ENCODE measurements around the gene EIF5A2. TPM values are rescaled to one million over a fixed set of nuclear protein-coding genes. Genes with fewer than 3 reads are reported as not detected.
"Not testable (repeated sequence)": the region's sequence is repeated elsewhere in the genome, so short reads cannot be mapped to it uniquely, and the experiment has no call there.

EIF5A2 gene
- total RNA-seq, 3 donors from 2014 or later (not counting 1 experiment from before 2014, with no cell fraction given) = 12.9 to 34.8 (median 22.8) TPM

DNA sequence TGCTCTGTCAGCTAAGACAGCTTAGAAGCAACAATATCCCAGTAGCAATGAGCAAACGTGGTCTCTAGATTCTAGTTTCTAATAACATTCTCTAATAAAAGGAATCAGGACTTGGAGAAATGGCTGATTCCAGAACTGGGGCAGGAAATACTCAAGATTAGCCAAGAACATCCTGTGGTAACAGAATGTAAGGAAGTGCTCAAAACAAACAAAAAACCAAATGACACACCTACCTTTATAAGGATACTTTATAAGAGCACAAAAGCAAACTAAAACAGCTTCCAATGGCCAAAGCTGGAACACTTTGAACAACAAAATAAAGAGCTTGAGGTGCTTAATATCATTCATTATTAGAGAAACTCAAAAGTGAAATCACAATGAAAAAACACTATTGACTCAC is 33.1 kb upstream of the EIF5A2 start:
- 75% methylated on average over 1 of the region's 1 CpG for WGBS (ENCODE audit: insufficient coverage)
- Histone ChIP-seq H3K36me3 (ENCODE audit: control insufficient read depth, insufficient read depth, low read length) (no peaks in the 10 kb centered on the region), H3K4me3 (ENCODE audit: low read length) (no peak overlapping the region), H3K9me3 (ENCODE audit: control insufficient read depth, insufficient read depth, low read length) (no peaks in the 10 kb centered on the region), H3K27me3 (ENCODE audit: control insufficient read depth, insufficient read depth, low read length) (no peaks in the 10 kb centered on the region), H3K4me1 (ENCODE audit: control insufficient read depth, insufficient read depth, low read length) (no peaks in the 10 kb centered on the region), H3K27ac (ENCODE audit: low read length) (no peak overlapping the region)
- intact Hi-C loops (cut with micrococcal nuclease) = no loop called here
- TF ChIP-seq, protein P1, sequence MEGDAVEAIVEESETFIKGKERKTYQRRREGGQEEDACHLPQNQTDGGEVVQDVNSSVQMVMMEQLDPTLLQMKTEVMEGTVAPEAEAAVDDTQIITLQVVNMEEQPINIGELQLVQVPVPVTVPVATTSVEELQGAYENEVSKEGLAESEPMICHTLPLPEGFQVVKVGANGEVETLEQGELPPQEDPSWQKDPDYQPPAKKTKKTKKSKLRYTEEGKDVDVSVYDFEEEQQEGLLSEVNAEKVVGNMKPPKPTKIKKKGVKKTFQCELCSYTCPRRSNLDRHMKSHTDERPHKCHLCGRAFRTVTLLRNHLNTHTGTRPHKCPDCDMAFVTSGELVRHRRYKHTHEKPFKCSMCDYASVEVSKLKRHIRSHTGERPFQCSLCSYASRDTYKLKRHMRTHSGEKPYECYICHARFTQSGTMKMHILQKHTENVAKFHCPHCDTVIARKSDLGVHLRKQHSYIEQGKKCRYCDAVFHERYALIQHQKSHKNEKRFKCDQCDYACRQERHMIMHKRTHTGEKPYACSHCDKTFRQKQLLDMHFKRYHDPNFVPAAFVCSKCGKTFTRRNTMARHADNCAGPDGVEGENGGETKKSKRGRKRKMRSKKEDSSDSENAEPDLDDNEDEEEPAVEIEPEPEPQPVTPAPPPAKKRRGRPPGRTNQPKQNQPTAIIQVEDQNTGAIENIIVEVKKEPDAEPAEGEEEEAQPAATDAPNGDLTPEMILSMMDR (IDR thresholded peaks at IDR 0.05) = no peak
- Mint-ChIP-seq H3K4me3 (no peak overlapping the region), H3K36me3 (peaks cover 12% of the 10 kb centered on the region), H3K27ac (no peak overlapping the region), H3K27me3 (ENCODE audit: low read depth in 2 of 2) (peaks cover 15 to 38% of the 10 kb centered on the region in 2 donors), H3K4me1 (peaks cover 0 to 3% of the 10 kb centered on the region in 2 donors), H3K9me3 (peaks cover 3 to 12% of the 10 kb centered on the region in 2 donors)
- ATAC-seq (no peak), DNase-seq (no peak)

GRCh38 chr3:170933039-170933438 is 24.6 kb upstream of the EIF5A2 start:
- DNase-seq; H3K4me3 ChIP-seq (ENCODE audit: low read length); H3K36me3 Mint-ChIP-seq; intact Hi-C loops (cut with micrococcal nuclease); H3K9me3 Mint-ChIP-seq; H3K9me3 ChIP-seq (ENCODE audit: control insufficient read depth, insufficient read depth, low read length); ATAC-seq; H3K27ac Mint-ChIP-seq; H3K36me3 ChIP-seq (ENCODE audit: control insufficient read depth, insufficient read depth, low read length); H3K27me3 ChIP-seq (ENCODE audit: control insufficient read depth, insufficient read depth, low read length); H3K4me3 Mint-ChIP-seq; H3K4me1 Mint-ChIP-seq; H3K4me1 ChIP-seq (ENCODE audit: control insufficient read depth, insufficient read depth, low read length); H3K27ac ChIP-seq (ENCODE audit: low read length): not testable (repeated sequence)
- H3K27me3 Mint-ChIP-seq (ENCODE audit: low read depth in 2 of 2) = peaks cover 32 to 35% of the 10 kb centered on the region in 2 donors
- WGBS (ENCODE audit: insufficient coverage) = 90% methylated on average over 3 of the region's 4 CpGs

DNA sequence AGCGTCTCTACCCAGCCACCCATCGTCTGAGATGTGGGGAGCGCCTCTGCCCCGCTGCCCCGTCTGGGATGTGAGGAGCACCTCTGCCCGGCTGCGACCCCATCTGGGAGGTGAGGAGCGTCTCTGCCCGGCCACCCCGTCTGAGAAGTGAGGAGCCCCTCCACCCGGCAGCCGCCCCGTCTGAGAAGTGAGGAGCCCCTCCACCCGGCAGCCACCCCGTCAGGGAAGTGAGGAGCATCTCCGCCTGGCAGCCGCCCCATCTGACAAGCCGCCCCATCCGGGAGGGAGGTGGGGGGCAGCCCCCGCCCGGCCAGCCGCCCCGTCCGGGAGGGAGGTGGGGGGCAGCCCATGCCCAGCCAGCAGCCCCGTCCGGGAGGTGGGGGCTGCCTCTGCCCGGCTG is 15.1 kb upstream of the EIF5A2 start:
- H3K36me3 Mint-ChIP-seq; DNase-seq; ATAC-seq; H3K4me3 ChIP-seq (ENCODE audit: low read length); H3K4me1 ChIP-seq (ENCODE audit: control insufficient read depth, insufficient read depth, low read length); intact Hi-C loops (cut with micrococcal nuclease); H3K9me3 ChIP-seq (ENCODE audit: control insufficient read depth, insufficient read depth, low read length); H3K27ac ChIP-seq (ENCODE audit: low read length); H3K4me1 Mint-ChIP-seq; H3K27me3 ChIP-seq (ENCODE audit: control insufficient read depth, insufficient read depth, low read length); H3K9me3 Mint-ChIP-seq; H3K4me3 Mint-ChIP-seq; H3K27ac Mint-ChIP-seq; H3K36me3 ChIP-seq (ENCODE audit: control insufficient read depth, insufficient read depth, low read length): not testable (repeated sequence)
- 96% methylated on average over 27 of the region's 27 CpGs for WGBS (ENCODE audit: insufficient coverage)
- peaks cover 16 to 25% of the 10 kb centered on the region in 2 donors for H3K27me3 Mint-ChIP-seq (ENCODE audit: low read depth in 2 of 2)

- H3K4me1 Mint-ChIP-seq = no peaks in the 10 kb centered on the region
- Histone ChIP-seq H3K36me3 (ENCODE audit: control insufficient read depth, insufficient read depth, low read length) (no peaks in the 10 kb centered on the region), H3K4me3 (ENCODE audit: low read length) (no peak overlapping the region), H3K4me1 (ENCODE audit: control insufficient read depth, insufficient read depth, low read length) (no peaks in the 10 kb centered on the region), H3K27me3 (ENCODE audit: control insufficient read depth, insufficient read depth, low read length) (no peaks in the 10 kb centered on the region), H3K9me3 (ENCODE audit: control insufficient read depth, insufficient read depth, low read length) (peaks cover 10% of the 10 kb centered on the region), H3K27ac (ENCODE audit: low read length) (no peak overlapping the region)
- H3K36me3 Mint-ChIP-seq = peaks cover 7% of the 10 kb centered on the region
- H3K9me3 Mint-ChIP-seq = peaks cover 3 to 9% of the 10 kb centered on the region in 2 donors
- intact Hi-C loops (cut with micrococcal nuclease) = no loop called here
- 79% methylated on average over 4 of the region's 4 CpGs for WGBS (ENCODE audit: insufficient coverage)
- H3K4me3 Mint-ChIP-seq = no peak overlapping the region
- TF ChIP-seq, protein P1 (IDR thresholded peaks at IDR 0.05) = no peak
- H3K27ac Mint-ChIP-seq = no peak overlapping the region
- H3K27me3 Mint-ChIP-seq (ENCODE audit: low read depth in 2 of 2) = peaks cover 16 to 38% of the 10 kb centered on the region in 2 donors
- no peak for DNase-seq
- no peak for ATAC-seq
These were observed 10.3 kb upstream of the EIF5A2 start for GRCh38 chr3:170918715-170919114.

Measured in natural killer cell (primary cell).